ENCODE results near the gene FCER1G.

GRCh38 chr1:161259345-161259702 is 44.2 kb downstream of the FCER1G start:
- TF ChIP-seq CTCF (IDR thresholded peaks at IDR 0.05) (no peak), POLR2A (IDR thresholded peaks at IDR 0.05) (no peak), EP300 (IDR thresholded peaks at IDR 0.05) (no peak)
